Caki2 (cell line): Measurements from ENCODE around the gene ZNF865. TPM values are rescaled to one million over a fixed set of nuclear protein-coding genes. Genes with fewer than 3 reads are reported as not detected.
"Not testable (repeated sequence)": the region's sequence is repeated elsewhere in the genome, so short reads cannot be mapped to it uniquely, and the experiment has no call there.

Experiments
- DNase-seq: peaks from one replicate; pipeline ENCODE4 v3.0.0-alpha.2; 2015; ENCODE audit warnings: low read depth
- in situ Hi-C: cut with HindIII; loops from 2 replicates; pipeline ENCODE4 v1.10.0; 2016; ENCODE audit warnings: low sequenced_read_pairs, low pct_unique_long_range_greater_than_20kb, mixed read lengths
- total RNA-seq: library from RNA; depleted of rRNA; stranded (reverse); fragments of >200 nt; shearing (Covaris generic); gene quantifications from 2 replicates; pipeline ENCODE4 v1.2.3, GENCODE V29; 2014; ENCODE audit warnings: low replicate concordance; rRNA removed

ZNF865 gene
- total RNA-seq, result 0.87 and 1.7 TPM in 2 replicates

DNA sequence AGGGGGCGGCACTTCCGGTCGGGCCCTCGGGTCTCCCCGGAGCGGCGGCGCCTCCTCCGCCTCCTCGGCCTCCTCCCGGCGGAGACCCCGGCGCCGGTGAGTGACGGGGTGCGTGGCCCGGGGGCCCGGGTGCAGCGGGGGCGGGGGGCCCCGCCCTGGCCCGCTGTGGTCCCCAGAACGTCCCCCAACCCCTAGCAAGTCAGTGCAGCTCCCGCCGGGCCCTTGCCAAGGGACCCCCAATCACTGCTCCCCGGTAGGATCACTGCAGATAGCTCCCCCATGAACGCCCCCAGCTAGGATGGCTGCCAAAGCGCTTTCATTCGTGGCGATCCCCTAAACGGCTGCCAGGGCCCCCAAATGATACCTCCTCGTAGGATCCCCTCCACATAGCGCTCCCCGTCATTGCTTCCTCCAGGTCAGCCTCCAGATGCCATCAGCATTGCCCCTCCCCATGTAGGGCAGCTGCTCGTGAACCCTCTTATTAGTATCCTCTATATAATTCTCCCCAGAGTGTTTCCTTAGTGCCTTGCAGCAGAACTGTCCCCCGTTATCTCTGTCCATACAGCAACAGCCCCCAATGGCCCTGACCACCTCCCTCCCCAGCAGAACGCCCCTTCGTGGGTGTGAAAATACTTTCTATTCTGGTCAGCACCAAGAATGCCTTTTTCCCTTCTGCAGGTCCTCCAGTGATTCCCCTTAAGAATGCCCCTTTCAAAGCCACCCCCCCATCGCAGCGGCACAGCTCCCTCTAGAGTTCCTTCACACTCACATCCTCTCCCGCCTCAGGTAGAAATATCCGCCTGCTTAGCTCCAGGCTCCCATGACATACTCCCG is at the start of gene ZNF865:
Gene ZNF865 (plus strand): TSS at position 11 of the 834 bp plus-strand sequence. CDS start 7,972 bp downstream, outside the sequence.
- in situ Hi-C loops, result no loop called here

DNA sequence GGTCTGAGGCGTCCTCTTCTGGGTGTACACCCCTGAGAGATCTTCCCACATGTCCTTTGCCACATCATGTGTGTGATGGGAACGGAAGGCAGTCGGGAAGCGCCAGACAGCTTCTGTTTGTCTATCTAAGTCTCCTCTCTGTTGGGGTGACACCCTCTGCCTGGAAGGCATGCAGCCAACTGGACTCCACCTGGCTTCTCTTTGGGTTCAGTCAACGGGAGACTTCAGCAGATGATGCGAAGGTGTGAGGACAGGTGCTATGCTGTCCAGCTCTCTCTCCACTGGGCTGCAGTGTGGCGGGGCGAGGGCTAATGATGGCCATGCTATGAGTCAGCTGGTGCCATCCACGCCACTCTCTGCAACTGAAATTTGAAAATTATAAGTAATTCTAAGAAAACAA is 45.8 kb upstream of the ZNF865 start:
- in situ Hi-C loops, result no loop called here

More for the DNA sequence above, at the start of gene ZNF865:
- DNase-seq, result peak; percentile 85

DNA sequence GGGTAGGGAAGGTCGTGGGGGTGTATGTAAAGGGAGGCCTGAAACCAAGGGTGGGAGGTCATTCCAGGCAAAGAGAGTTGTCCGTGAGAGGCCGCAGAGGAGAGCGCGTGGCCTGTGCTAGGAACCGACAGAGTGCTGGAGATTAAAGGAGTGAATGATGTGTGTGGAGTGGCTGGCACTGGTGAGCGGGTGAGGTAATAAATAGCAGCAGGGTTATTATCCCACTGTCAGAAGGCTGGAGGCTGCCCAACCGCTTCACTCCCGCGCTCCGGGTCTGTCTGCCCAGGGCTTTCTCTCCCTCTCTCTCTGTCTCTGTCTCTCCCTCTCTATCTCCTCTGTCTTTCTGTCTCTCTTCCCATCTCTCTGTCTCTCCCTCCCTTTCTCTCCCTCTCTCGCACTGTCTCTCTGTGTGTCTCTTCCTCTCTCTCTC is 42.2 kb upstream of the ZNF865 start:
- DNase-seq, result no peak
- in situ Hi-C loops, result no loop called here

More for the DNA sequence above, 45.8 kb upstream of the ZNF865 start:
- no peak for DNase-seq

DNA sequence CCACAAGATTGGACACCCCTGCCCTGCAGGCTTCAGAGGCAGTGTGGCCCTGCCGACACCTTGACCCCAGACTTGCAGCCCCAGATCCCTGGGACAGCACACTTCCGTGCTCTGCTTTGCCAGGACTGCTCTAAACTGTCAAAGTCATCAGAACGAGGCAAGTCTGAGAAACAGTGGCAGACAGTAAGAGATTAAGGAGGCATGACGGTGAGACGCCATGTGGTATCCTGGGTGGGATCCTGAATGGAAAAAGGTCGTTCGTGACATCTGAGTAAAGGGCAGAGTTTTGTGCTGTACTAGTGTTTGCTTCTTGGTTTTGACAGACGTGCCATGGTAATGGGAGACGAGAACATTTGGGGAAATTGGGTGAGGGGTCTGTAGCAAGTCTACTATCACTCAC is 38.6 kb upstream of the ZNF865 start:
- in situ Hi-C loops, result no loop called here
- DNase-seq, result no peak

DNA sequence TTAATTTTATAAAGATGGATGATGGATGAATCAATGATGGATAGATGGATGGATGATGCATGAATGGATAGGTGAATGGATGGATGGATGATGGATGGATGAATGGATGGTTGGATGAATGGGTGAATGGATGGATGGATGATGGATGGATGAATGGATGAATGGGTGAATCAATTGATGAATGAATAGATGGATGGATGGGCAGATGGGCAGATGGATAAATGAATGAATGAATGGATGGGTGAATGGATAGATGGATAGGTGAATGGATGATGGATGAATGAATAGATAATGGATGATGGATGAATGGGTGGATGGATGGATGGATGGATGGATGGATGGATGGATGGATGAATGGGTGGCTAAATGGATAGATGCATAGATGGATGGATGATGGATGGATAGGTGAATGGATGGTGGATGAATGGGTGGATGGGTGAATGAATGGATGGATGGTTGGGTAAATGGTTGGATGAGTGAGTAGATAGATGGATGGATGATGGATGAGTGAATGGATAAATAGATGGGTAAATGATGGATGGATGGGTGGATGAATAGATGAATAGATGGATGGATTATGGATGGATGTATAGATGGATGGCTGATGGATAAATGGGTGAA is 37.6 kb upstream of the ZNF865 start:
- in situ Hi-C loops, result no loop called here
- DNase-seq, result no peak

DNA sequence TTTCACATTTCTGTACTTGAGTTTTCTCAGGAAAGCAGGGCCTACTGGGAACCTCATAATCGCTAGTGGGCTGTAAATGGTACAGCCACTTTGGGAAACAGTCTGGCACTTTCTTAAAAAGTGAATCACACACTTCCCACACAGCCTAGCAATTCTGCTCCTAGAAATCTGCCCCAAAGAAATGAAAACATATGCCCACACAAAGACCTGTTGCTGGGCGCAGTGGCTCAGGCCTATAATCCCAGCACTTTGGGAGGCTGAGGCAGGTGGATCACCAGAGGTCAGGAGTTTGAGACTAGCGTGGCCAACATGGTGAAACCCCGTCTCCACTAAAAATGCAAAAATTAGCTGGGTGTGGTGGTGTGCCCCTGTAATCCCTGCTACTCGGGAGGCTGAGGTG is 36.0 kb upstream of the ZNF865 start:
- in situ Hi-C loops, DNase-seq: not testable (repeated sequence)

DNA sequence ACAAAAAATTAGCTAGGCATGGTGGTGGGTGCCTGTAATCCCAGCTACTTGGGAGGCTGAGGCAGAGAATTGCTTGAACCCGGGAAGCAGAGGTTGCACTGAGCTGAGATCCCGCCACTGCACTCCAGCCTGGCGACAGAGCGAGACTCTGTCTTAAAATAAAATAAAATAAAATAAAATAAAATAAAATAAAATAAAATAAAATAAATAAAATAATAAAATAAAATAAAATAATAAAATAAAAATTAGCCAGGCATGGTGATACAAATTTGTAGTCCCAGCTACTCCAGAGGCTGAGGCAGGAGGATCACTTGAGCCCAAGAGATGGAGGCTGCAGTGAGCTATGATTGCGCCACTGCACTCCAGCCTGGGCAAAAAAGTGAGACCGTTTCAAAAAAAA is 31.5 kb upstream of the ZNF865 start:
- in situ Hi-C loops, result not testable (repeated sequence)

DNA sequence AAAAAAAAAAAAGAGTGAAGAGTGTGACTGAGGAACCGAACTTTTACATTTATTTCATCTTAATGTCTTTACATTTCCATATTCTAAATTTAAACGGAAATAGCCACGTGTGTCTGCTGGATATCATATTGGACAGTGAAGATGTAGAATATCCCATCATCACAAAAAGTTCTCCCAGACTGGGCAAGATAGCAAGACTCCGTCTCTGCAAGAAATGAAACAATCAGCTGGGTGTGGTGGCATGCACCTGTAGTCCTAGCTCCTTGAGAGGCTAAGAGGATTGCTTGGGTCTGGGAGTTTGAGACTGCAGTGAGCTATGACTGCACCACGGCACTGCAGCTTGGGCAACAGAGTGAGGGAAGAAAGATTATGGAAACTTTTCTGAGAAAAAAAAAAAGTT is 28.7 kb upstream of the ZNF865 start:
- in situ Hi-C loops, result no loop called here
- DNase-seq, result no peak

More for the DNA sequence above, 31.5 kb upstream of the ZNF865 start:
- not testable (repeated sequence) for DNase-seq

DNA sequence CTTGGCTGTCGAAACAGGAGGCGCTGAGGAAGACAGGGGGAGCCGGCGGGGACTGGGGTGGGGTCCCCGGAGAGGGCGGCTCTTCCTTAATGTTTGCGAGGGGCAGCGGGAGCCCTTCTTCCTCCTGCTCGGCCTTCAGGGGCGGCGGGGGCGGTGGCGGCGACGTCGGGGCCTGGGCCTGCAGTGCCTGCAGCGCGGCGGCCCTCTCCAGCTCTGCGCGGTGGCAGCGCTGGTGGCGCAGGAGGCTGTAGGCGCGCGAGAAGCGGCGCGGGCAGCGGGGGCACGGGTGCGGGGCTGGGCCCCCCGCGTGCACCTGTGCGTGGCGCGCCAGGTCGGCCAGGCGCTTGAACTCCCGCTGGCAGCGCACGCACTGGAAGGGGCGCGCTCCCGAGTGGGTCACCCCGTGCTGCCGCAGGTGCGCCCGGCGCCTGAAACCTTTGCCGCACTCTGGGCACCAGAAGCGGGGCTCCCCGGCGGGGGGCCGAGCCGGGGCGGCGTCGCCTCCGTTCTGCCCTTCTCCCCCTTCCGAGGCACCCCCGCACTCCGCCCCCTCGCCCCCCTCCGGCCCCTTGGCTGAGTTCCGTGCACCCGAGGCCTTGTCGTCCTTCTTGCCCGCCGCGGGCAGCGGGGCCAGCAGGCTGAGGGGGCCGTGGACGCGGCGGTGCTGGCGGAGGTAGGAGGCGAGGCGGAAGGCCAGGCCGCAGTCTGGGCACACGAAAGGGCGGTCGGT is 27.3 kb upstream of the ZNF865 start:
- no peak for DNase-seq
- in situ Hi-C loops, result no loop called here

DNA sequence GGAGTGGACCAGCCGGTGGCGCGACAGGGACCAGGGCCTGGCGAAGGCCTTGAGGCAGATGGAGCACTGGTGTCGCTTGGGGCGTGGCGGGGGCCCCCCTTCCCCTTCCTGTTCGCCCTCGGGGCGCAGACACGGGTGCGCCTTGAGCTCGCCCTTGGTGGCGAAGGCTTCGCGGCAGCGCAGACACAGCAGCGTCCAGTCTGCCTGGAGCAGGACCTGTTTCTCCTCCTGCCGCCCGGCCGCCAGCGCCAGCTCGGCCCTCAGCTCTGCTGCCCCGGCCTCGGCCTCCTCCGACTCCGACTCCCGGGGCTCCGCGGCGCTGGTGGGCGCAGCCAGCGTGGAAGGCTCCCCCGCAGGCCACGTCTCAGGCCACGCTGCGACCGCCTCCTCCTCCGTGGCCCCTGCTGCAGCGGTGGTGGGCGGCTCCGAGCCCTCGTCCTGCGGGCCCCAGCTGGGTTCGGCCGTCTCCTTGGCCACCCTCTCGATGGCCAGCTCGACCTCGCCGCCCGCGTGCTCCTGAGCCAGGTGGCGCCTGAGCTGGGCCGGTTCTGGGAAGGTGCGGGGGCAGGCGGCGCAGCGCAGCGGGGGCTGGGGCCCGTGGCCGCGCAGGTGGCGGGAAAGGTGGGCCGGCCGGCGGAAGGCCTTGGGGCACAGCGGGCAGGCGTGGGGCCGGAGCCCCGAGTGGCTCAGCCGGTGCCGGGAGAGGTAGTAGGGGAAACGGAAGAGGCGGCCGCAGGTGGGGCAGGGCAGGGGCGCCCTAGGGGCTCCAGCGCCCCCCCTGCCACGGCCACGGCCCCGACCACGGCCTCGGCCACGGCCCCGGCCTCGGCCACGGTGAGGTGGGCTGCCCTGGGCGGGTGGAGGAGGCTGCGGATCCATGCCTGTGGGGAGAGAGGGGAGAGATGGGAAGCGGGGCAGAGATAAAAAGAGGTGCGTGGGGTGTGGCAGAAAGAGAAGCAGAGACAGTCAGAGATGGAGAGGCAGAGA is 26.4 kb upstream of the ZNF865 start:
- no peak for DNase-seq
- in situ Hi-C loops, result no loop called here

DNA sequence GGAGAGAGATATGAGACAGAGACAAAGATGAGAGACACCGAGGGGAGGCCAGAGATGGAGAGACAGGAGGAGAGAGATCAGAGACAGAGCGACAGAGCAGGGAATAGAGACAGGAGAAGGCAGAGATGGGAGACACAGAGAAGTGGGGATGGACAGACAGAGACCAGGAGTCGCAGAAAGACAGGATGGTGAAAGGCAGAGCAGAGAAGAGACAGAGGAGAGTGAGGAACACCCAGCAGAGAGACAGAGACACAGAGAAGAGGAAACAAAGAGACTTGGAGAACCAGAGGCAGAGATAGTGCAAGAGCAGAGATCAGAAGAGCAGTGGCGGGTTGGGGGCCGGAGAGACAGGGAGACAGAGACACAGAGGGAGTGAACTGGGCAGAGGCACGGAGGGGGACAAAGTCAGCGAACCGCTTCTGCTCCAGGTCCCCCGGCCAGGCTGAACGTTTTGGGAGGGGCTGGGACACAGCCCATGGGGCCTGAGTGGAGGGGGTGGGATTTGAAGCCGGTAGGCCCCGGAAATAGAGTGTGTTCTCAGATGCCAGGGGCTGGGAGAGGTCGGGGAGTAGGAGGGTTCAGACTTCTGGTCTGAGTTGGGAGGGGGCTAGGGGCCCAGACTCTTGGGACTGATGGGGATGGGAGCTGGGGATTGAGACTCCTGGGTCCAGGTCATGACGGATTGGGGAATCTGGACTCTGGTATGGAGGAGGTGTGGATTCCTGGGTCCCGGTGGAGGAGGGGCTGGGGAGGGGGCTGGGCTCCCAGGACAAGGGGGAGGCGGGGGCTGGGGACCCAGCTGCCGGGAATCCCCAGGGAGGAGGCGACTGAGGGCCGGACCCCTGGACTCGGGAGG is 25.5 kb upstream of the ZNF865 start:
- in situ Hi-C loops, result no loop called here
- peak; percentile 26 for DNase-seq

DNA sequence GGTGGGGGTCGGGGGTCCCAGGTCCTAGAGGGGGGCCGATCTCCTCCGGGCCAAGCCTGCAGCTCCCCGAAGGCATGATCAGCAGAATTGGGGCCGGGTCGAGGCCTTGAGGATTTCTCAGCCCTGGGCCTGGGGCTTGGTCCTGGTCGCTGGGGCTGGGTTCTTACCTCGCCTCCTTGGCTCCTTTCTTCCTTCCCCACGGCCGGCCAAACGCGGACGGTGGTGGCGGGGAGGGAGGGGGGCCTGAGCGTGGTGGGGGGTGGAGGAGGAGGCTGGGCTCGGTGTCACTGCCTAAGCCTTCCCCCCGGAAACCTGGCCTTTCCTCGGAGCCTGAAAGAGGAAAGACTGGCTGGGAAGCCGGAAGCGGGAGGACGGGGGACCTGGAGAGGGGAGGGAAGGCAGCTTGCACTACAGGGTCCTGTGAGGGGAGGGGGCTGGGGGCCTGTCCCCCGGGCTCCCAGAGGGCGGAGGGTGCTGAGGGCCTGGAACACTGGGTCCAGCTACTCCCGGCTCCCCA is 24.8 kb upstream of the ZNF865 start, which contains the start of gene ZNF579:
Gene ZNF579 (minus strand): TSS at position 221 of the 517 bp plus-strand sequence. CDS start 1,209 bp downstream, outside the sequence.
- in situ Hi-C loops, result no loop called here

DNA sequence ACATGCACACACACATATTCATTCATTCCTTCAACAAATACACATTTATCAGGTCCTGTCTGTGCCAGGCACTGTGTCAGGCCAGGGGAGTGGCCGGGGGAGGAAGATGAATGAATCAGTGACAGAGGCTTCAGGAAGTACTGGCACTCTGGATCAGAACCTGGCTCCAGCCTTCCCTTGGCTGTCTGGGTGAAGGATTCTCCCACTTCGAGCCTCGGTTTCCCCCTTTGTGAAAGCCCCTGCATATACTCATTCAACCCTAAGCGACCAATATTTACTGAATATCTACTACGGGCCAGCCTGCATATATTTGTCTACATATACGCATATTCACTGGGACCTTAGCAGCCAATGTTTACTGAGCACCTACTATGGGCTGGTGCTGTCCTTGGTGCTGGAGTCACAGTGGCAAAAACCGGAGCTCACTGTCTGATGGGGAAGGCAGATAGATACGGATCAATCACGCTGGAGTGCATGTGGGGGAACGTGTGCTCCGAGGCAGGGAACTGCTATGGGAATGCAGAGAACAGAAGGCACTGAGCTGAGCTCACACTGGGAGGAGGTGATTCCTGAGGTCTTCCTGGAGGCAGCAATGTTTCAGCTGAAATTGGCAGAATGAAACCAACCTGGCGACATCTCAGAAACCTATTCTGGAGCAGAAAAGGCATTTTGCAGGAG is 24.2 kb upstream of the ZNF865 start:
- peak; percentile 75 for DNase-seq
- in situ Hi-C loops, result no loop called here

More for the DNA sequence above, 24.8 kb upstream of the ZNF865 start, which contains the start of gene ZNF579:
- DNase-seq, result peak; percentile 78

DNA sequence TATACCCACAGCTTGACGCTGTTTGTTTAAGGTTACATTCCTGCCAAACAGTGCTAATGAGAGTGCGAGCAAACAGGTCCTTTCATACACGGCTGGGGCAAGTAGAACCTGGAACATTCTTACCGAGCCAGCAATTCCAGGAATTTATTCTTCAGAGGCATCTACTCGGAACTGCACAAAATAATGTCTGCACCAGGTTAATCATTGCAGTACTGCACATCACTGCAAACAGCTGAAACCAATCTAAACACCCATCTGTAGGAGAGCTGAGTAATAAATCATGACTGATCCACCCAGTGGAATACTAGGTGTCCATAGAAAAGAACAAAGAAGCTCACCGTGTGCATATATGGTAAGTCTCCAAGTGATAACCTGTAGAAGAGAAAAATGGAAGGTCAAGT is 23.6 kb upstream of the ZNF865 start:
- in situ Hi-C loops, result no loop called here
- DNase-seq, result peak; percentile 90

DNA sequence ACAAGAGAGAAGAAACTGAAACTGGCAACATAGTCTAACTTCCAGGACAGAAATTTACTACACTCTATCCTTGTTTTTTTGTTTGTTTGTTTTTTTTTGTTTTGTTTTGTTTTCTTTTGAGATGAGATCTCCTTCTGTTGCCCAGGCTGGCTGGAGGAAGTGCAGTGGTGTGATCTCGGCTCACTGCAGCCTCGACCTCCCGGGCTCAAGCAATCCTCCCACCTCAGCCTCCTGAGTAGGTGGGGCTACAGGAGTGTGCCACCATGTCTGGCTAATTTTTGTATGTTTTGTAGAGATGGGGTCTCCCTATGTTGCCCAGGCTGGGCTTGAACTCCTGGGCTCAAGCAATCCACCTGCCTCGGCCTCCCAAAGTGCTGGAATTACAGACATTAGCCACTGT is 23.2 kb upstream of the ZNF865 start:
- DNase-seq, in situ Hi-C loops: not testable (repeated sequence)

DNA sequence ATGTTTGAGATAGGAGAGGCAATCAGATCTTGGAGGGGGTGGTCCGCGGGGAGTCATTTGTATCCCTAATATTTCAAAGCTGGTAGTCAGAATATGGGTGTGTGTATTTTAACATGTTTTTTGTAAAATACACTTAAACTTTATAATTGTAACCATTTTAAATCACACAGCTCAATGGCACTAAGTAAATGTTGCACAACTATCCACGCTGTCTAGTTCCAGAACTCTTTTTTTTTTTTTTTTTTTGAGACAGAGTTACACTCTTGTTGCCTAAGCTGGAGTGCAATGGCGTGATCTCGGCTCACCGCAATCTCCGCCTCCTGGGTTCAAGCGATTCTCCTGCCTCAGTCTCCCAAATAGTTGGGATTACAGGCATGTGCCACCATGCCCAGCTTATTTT is 21.6 kb upstream of the ZNF865 start:
- DNase-seq, in situ Hi-C loops: not testable (repeated sequence)
